HepG2 (cell line): ENCODE data around the gene C2orf81. TPM values are rescaled to one million over a fixed set of nuclear protein-coding genes. Genes with fewer than 3 reads are reported as not detected.
A peak's percentile ranks its signal among the peaks of the same experiment; 100 is the strongest.

ENCODE experiments used
- ATAC-seq: fragments of 200-7000 bp; cut with Tn5 transposase; 3 replicates; pipeline ENCODE4 v1.9.1; 2020; ENCODE audit warnings: mild to moderate bottlenecking, moderate library complexity
- BruUV-seq: library from RNA; stranded (reverse); fragments of 400-500 nt; replicated peaks from 2 replicates; lab custom pipeline; 2021; lab: Mats Ljungman, UMichigan
- CTCF ChIA-PET: fragments of 300-600 bp; formaldehyde crosslinking; extraction: SDS; loops from one replicate; lab custom pipeline; 2021; ENCODE audit warnings: low total read pairs, inconsistent platforms, low intra/inter-chr PET ratio; lab: Yijun Ruan, JAX
- POLR2A ChIA-PET: fragments of 350-600 bp; sonication (Branson Sonifier 250); formaldehyde crosslinking; loops from one replicate; lab custom pipeline; 2020; ENCODE audit warnings: antibody characterized with exemption, inconsistent platforms; lab: Yijun Ruan, JAX
- DNase-seq: peaks from one replicate; pipeline ENCODE4 v3.0.0-alpha.2; 2015; ENCODE audit warnings: low spot score
- FAIRE-seq: peaks from 3 replicates; lab custom pipeline; 2011; peaks lifted over from hg19 to GRCh38; lab: Jason Lieb, UNC
- H2AFZ ChIP-seq: one replicate; pipeline ENCODE4 v1.6.1; 2011; ENCODE audit warnings: low read length, inconsistent platforms
- H3K27ac ChIP-seq: fragments of 300-600 bp; 3 replicates; pipeline ENCODE4 v1.8.0; 2011; ENCODE audit warnings: mixed run types, mild to moderate bottlenecking, mixed read lengths, low read length, inconsistent platforms; ENCODE audit not compliant: insufficient read depth; ENCODE audit errors: extremely low read length
- H3K27me3 ChIP-seq, 2 experiments: fragments of 200-600 bp in 1 of 2; 2 replicates in 1 of 2; 3 replicates in 1 of 2; pipeline versions ENCODE4 v1.6.0 to v1.8.0; 2011; ENCODE audit warnings: low read length in 2 of 2, mild to moderate bottlenecking in 2 of 2, moderate library complexity in 2 of 2, inconsistent platforms in 1 of 2; ENCODE audit not compliant: insufficient read depth in 2 of 2, control insufficient read depth in 1 of 2
- H3K36me3 ChIP-seq, 2 experiments: fragments of 200-600 bp in 1 of 2; replicated peaks in 1 of 2; 2 replicates in 1 of 2; 3 replicates in 1 of 2; pipeline versions ENCODE4 v1.5.1 to v1.8.0; 2011; ENCODE audit warnings: low read length in 2 of 2, inconsistent platforms in 1 of 2; ENCODE audit not compliant: insufficient read depth in 2 of 2, control insufficient read depth in 1 of 2
- H3K4me1 ChIP-seq: 2 replicates; pipeline ENCODE4 v1.5.1; 2012; ENCODE audit warnings: low read length, inconsistent platforms; ENCODE audit not compliant: insufficient read depth
- H3K4me2 ChIP-seq: 2 replicates; pipeline ENCODE4 v1.6.0; 2011; ENCODE audit warnings: low read depth, low read length, inconsistent platforms
- H3K4me3 ChIP-seq, 3 experiments: fragments of 200-600 bp in 1 of 3; sonication (generic), shearing (Covaris generic) in 1 of 3; replicated peaks in 1 of 3; 2 replicates each; pipeline ENCODE4 v1.5.1; 2011 to 2016; ENCODE audit warnings: low read length in 3 of 3, inconsistent platforms in 2 of 3, low read depth in 2 of 3, mild to moderate bottlenecking in 2 of 3, control low read depth in 1 of 3, mixed read lengths in 1 of 3; ENCODE audit not compliant: insufficient read depth in 1 of 3
- H3K79me2 ChIP-seq: one replicate; pipeline ENCODE4 v1.6.1; 2011; ENCODE audit warnings: low read length, inconsistent platforms; ENCODE audit not compliant: insufficient read depth
- H3K9ac ChIP-seq: 2 replicates; pipeline ENCODE4 v1.6.0; 2011; ENCODE audit warnings: mild to moderate bottlenecking, low read depth, low read length, inconsistent platforms; ENCODE audit not compliant: insufficient read depth
- H3K9me3 ChIP-seq: 2 replicates; pipeline ENCODE4 v1.5.1; 2012; ENCODE audit warnings: mild to moderate bottlenecking, low read length
- H4K20me1 ChIP-seq: 2 replicates; pipeline ENCODE4 v1.6.0; 2011; ENCODE audit warnings: inconsistent platforms, mild to moderate bottlenecking, low read length, moderate library complexity; ENCODE audit not compliant: insufficient read depth
- ARID2 ChIP-seq: sonication (generic); formaldehyde crosslinking; IDR thresholded peaks from 2 replicates; pipeline ENCODE4 v1.8.1; 2022; ENCODE audit warnings: mild to moderate bottlenecking, missing genetic modification reagents, borderline replicate concordance
- ARNTL ChIP-seq: sonication (generic); formaldehyde crosslinking; IDR thresholded peaks from 2 replicates; pipeline ENCODE4 v1.4.0; 2020; ENCODE audit warnings: mild to moderate bottlenecking, missing genetic modification reagents
- BRD4 ChIP-seq: sonication (generic); formaldehyde crosslinking; IDR thresholded peaks from 2 replicates; pipeline ENCODE4 v1.4.0; 2020; ENCODE audit warnings: missing genetic modification reagents
- KLF6 ChIP-seq: IDR thresholded peaks from 2 replicates; pipeline ENCODE4 v1.8.0; 2016; ENCODE audit warnings: missing biosample characterization, missing genetic modification reagents
- POLR2AphosphoS5 ChIP-seq: IDR thresholded peaks from 2 replicates; pipeline ENCODE4 v1.6.1; 2012; ENCODE audit warnings: low read depth, low read length
- RELA ChIP-seq: sonication (generic); formaldehyde crosslinking; IDR thresholded peaks from 2 replicates; pipeline ENCODE4 v1.4.0; 2020; ENCODE audit warnings: missing genetic modification reagents
- WIZ ChIP-seq: sonication (generic); formaldehyde crosslinking; IDR thresholded peaks from 2 replicates; pipeline ENCODE4 v1.5.1; 2020; ENCODE audit warnings: mild to moderate bottlenecking, missing genetic modification reagents
- ZC3H13 ChIP-seq: sonication (generic); formaldehyde crosslinking; IDR thresholded peaks from 2 replicates; pipeline ENCODE4 v1.8.1; 2023; ENCODE audit warnings: mild to moderate bottlenecking, missing genetic modification reagents, moderate library complexity
- WGBS: methylation state at CpG from one replicate; pipeline ENCODE4 v1.1.6; 2017; ENCODE audit warnings: low lambda C conversion rate; 5-methylcytosine and 5-hydroxymethylcytosine counted together
- in situ Hi-C: cut with HindIII; loops from 2 replicates; pipeline ENCODE4 v1.10.0; 2017; ENCODE audit warnings: low pct_unique_long_range_greater_than_20kb; ENCODE audit not compliant: extremely low pct_ligation_motif_present
- intact Hi-C: fragments of 100-400 bp; cut with micrococcal nuclease; formaldehyde crosslinking; loops from one replicate; pipeline ENCODE4 v1.10.0; 2022; ENCODE audit not compliant: unreplicated experiment
- polyA plus RNA-seq, 8 experiments: library from polyadenylated mRNA; depleted of rRNA in 3 of 8; stranded (reverse) in 7 of 8; unstranded in 1 of 8; fragments of >200 nt; fragmentation: Illumina TruSeq in 4 of 8; extraction: Trizol in 4 of 8; gene quantifications; 2 replicates each; pipeline versions ENCODE4 v1.2.1 to v1.2.3, GENCODE V29; 2011 to 2016; ENCODE audit warnings: low read depth in 4 of 8, missing spikeins in 1 of 8, mixed read lengths in 1 of 8; ENCODE audit not compliant: insufficient read depth in 1 of 8
- total RNA-seq, 5 experiments: library from RNA; depleted of rRNA; stranded (reverse); fragments of >200 nt; fragmentation: Illumina TruSeq; extraction: Trizol; gene quantifications; 2 replicates each; pipeline ENCODE4 v1.2.3, GENCODE V29; 2016; ENCODE audit warnings: low read depth in 1 of 5
- TF ChIP-seq, protein P1 (sequence below), 2 experiments: sonication (generic) in 1 of 2; formaldehyde crosslinking in 1 of 2; IDR thresholded peaks; 2 replicates each; pipeline versions ENCODE4 v1.4.0 to v1.6.1; 2016 to 2020; ENCODE audit warnings: borderline replicate concordance in 1 of 2, low read depth in 1 of 2, mild to moderate bottlenecking in 1 of 2, missing genetic modification reagents in 1 of 2
- TF ChIP-seq, protein P2 (sequence below): sonication (generic); formaldehyde crosslinking; IDR thresholded peaks from 2 replicates; pipeline ENCODE4 v1.9.0; 2021; ENCODE audit warnings: mild to moderate bottlenecking, missing genetic modification reagents

Gene C2orf81
- total and polyA plus RNA-seq, 2 of the 13 experiments (the other 11 are each of a cell fraction or from before 2014, with no cell fraction given) = 0.15 to 0.17 TPM

DNA sequence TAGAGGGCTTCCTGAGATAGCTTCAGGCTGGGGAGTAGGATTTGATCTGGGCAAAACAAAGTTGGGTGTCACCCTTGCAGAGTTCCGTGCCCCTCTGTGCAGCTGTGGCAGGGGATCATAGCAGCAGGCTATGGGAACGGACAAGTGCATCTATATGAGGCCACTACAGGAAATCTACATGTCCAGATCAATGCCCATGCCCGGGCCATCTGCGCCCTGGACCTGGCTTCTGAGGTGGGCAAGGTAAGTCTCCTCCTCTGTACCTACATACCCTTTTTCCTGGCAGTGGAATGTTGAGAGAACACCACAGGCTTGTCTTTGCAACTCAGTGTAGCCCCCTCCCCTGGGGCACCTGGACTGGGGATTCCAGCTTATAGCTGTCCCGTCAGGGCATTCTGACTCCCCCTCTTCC lies 3.6 kb upstream of the C2orf81 start (continued):
- TF ChIP-seq, protein P1, sequence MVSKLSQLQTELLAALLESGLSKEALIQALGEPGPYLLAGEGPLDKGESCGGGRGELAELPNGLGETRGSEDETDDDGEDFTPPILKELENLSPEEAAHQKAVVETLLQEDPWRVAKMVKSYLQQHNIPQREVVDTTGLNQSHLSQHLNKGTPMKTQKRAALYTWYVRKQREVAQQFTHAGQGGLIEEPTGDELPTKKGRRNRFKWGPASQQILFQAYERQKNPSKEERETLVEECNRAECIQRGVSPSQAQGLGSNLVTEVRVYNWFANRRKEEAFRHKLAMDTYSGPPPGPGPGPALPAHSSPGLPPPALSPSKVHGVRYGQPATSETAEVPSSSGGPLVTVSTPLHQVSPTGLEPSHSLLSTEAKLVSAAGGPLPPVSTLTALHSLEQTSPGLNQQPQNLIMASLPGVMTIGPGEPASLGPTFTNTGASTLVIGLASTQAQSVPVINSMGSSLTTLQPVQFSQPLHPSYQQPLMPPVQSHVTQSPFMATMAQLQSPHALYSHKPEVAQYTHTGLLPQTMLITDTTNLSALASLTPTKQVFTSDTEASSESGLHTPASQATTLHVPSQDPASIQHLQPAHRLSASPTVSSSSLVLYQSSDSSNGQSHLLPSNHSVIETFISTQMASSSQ (IDR thresholded peaks at IDR 0.05; ENCODE audit: low read depth) = no peak
- TF ChIP-seq, protein P1 (CRISPR knock-in tag; IDR thresholded peaks at IDR 0.05; ENCODE audit: borderline replicate concordance) = no peak
- TF ChIP-seq ARNTL = no peak
- no peak for TF ChIP-seq ARID2 (CRISPR knock-in tag)
- TF ChIP-seq ZC3H13 (CRISPR knock-in tag) = peak; percentile 93
- no peak for TF ChIP-seq KLF6

DNA sequence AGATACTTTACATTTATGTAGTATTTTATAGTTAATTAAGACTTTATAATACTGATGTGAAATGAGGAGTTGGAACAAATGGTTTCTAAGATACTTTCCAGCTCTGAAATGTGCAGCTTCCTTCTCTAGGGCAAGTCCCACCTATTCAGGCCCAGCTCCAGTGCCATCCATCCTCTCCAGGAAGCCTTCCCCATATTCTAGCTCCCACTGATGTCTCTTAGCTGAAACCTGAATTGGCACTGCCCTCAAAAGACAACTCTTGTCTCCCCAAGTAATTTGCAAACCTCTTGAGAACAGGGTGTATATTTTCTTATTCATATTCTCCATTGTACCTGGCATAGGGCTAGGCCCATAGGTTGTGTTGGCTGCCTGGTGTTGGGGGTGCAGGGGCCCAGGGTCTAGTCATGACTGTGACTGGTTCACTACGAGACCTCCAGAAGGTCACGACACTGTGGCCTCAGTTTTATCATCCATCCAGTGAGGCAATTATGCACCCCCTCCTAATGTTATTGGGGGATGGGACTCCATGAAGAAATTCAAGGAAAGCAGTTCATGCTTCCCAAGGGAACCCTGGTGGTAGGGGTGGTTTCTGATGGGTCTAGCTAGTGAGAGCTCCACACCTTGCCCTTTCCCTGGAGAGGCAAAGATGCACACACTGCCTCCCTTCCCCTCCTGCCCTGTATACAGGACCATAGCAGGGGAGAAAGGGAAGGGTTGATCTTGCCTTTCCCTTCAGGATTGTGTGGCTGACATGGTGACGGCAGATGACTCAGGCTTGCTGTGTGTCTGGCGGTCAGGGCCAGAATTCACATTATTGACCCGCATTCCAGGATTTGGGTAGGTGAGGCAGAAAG lies 2.9 kb upstream of the C2orf81 start:
- BruUV-seq = no TSS peak
- POLR2A ChIA-PET = interaction anchor here (0.5 to 9.5 kb wide), 9 partner anchors 11 to 77 kb away, joined by 3 to 272 read pairs (median 4); partner anchors contain the start of genes CCDC142, RTKN, TTC31 and WBP1
- H3K27ac ChIP-seq = peak overlapping the region; percentile 6
- FAIRE-seq (no peak), DNase-seq (no peak), ATAC-seq (peak; percentile 1; the same call in 2 of the 3 replicates)
- no peak overlapping the region; the same call in 1 of the 2 replicates for H3K9ac ChIP-seq
- WGBS = 92% methylated on average over 5 of the region's 5 CpGs
- intact Hi-C loops = loop anchor here (2.0 kb wide), 1 partner anchor 40 kb away; the partner anchor contains the start of gene MOGS
- CTCF ChIA-PET = no interaction called here
- no peak overlapping the region for H2AFZ ChIP-seq
- H3K4me2 ChIP-seq = no peak overlapping the region
- H3K79me2 ChIP-seq = no peaks in the 10 kb centered on the region
- in situ Hi-C loops = no loop called here
- peaks cover 15% of the 10 kb centered on the region; the same call in 1 of the 2 replicates for H4K20me1 ChIP-seq
- H3K4me1 ChIP-seq = peaks cover 83% of the 10 kb centered on the region
- H3K9me3 ChIP-seq = no peaks in the 10 kb centered on the region
- peaks cover 0 to 7% of the 10 kb centered on the region in 2 experiments; a peak in 1 of 5 replicates for H3K27me3 ChIP-seq
- no peak overlapping the region for H3K4me3 ChIP-seq
- H3K36me3 ChIP-seq = peaks cover 24 to 46% of the 10 kb centered on the region in 2 experiments
- TF ChIP-seq WIZ (CRISPR knock-in tag) (no peak), POLR2AphosphoS5 (peak; percentile 74; the same call in 1 of the 2 replicates), BRD4 (CRISPR knock-in tag) (no peak), RELA (CRISPR knock-in tag) (no peak)
- TF ChIP-seq, protein P2, sequence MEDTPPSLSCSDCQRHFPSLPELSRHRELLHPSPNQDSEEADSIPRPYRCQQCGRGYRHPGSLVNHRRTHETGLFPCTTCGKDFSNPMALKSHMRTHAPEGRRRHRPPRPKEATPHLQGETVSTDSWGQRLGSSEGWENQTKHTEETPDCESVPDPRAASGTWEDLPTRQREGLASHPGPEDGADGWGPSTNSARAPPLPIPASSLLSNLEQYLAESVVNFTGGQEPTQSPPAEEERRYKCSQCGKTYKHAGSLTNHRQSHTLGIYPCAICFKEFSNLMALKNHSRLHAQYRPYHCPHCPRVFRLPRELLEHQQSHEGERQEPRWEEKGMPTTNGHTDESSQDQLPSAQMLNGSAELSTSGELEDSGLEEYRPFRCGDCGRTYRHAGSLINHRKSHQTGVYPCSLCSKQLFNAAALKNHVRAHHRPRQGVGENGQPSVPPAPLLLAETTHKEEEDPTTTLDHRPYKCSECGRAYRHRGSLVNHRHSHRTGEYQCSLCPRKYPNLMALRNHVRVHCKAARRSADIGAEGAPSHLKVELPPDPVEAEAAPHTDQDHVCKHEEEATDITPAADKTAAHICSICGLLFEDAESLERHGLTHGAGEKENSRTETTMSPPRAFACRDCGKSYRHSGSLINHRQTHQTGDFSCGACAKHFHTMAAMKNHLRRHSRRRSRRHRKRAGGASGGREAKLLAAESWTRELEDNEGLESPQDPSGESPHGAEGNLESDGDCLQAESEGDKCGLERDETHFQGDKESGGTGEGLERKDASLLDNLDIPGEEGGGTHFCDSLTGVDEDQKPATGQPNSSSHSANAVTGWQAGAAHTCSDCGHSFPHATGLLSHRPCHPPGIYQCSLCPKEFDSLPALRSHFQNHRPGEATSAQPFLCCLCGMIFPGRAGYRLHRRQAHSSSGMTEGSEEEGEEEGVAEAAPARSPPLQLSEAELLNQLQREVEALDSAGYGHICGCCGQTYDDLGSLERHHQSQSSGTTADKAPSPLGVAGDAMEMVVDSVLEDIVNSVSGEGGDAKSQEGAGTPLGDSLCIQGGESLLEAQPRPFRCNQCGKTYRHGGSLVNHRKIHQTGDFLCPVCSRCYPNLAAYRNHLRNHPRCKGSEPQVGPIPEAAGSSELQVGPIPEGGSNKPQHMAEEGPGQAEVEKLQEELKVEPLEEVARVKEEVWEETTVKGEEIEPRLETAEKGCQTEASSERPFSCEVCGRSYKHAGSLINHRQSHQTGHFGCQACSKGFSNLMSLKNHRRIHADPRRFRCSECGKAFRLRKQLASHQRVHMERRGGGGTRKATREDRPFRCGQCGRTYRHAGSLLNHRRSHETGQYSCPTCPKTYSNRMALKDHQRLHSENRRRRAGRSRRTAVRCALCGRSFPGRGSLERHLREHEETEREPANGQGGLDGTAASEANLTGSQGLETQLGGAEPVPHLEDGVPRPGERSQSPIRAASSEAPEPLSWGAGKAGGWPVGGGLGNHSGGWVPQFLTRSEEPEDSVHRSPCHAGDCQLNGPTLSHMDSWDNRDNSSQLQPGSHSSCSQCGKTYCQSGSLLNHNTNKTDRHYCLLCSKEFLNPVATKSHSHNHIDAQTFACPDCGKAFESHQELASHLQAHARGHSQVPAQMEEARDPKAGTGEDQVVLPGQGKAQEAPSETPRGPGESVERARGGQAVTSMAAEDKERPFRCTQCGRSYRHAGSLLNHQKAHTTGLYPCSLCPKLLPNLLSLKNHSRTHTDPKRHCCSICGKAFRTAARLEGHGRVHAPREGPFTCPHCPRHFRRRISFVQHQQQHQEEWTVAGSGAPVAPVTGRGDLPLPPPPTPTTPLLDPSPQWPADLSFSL (CRISPR knock-in tag) = peak; percentile 46; the same call in 1 of the 2 replicates
